ENCODE data around the gene VTCN1. TPM values are rescaled to one million over a fixed set of nuclear protein-coding genes. Genes with fewer than 3 reads are reported as not detected.
"Not testable (repeated sequence)": the region's sequence is repeated elsewhere in the genome, so short reads cannot be mapped to it uniquely, and the experiment has no call there.

Gene VTCN1
- total RNA-seq, 2 donors from 2014 or later: not detected

DNA sequence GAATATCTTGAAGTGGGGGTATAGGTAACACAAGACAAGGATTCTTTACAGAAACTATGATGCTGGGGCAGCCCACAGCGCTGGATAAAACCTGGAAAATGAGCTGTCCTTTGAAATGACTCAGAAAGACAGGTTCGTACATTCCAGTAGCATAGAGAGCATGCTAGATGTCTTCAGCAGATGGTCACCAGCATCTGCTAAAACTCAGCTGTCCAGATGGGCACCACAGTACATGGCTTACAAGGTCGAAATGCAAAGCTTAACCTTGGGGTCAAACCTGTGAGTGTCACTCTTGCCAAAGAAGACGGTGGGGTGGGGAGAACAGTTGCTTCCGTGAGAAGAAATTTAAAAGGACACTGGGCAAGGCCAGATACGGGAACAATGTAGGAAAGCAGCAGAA is 47.9 kb downstream of the VTCN1 start:
- Histone ChIP-seq H3K4me3 (ENCODE audit: low read length) (no peak overlapping the region), H3K36me3 (ENCODE audit: control insufficient read depth, insufficient read depth, low read length) (no peaks in the 10 kb centered on the region), H3K27ac (ENCODE audit: low read depth, low read length) (no peak overlapping the region), H3K27me3 (ENCODE audit: control insufficient read depth, insufficient read depth, low read length, poor library complexity, severe bottlenecking) (no peaks in the 10 kb centered on the region), H3K9me3 (ENCODE audit: control insufficient read depth, low read length) (peaks cover 4% of the 10 kb centered on the region), H3K9ac (ENCODE audit: extremely low read depth, low read length, poor library complexity, severe bottlenecking) (no peak overlapping the region), H3K4me1 (ENCODE audit: control insufficient read depth, insufficient read depth, low read length) (no peaks in the 10 kb centered on the region)
- Mint-ChIP-seq H3K9me3 (peaks cover 17% of the 10 kb centered on the region), H3K27ac (no peak overlapping the region), H3K36me3 (ENCODE audit: low read depth) (peaks cover 4% of the 10 kb centered on the region), H3K4me1 (peaks cover 20% of the 10 kb centered on the region), H3K4me3 (no peak overlapping the region), H3K27me3 (ENCODE audit: insufficient read depth) (no peaks in the 10 kb centered on the region)
- TF ChIP-seq, protein P1, sequence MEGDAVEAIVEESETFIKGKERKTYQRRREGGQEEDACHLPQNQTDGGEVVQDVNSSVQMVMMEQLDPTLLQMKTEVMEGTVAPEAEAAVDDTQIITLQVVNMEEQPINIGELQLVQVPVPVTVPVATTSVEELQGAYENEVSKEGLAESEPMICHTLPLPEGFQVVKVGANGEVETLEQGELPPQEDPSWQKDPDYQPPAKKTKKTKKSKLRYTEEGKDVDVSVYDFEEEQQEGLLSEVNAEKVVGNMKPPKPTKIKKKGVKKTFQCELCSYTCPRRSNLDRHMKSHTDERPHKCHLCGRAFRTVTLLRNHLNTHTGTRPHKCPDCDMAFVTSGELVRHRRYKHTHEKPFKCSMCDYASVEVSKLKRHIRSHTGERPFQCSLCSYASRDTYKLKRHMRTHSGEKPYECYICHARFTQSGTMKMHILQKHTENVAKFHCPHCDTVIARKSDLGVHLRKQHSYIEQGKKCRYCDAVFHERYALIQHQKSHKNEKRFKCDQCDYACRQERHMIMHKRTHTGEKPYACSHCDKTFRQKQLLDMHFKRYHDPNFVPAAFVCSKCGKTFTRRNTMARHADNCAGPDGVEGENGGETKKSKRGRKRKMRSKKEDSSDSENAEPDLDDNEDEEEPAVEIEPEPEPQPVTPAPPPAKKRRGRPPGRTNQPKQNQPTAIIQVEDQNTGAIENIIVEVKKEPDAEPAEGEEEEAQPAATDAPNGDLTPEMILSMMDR (conservative IDR thresholded peaks at IDR 0.05): no peak
- WGBS, 2 experiments (ENCODE audit: insufficient coverage in 1 of 2, insufficient read length in 1 of 2): 89 to 93% methylated on average over 6 of the region's 6 CpGs
- no peak for DNase-seq

DNA sequence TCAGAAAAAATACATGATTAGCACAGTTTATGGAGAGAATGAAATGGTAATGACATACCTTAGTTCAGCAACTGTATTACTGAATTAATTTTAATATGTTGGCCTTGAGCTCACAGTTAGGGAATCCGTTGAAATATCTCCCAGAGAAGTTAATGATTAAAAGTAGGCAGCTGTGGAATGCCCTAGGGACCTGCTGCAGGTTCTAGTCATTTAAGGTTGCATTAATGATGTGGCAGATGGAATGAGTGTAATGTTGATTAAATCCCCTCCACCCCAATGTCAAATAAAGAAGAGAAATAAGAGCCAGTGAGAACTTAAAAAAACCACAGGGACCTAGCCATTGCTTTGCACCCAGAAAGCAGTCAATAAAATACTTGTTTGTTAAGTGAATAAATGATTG is 48.8 kb downstream of the VTCN1 start:
- H3K4me3 Mint-ChIP-seq: no peak overlapping the region

DNA sequence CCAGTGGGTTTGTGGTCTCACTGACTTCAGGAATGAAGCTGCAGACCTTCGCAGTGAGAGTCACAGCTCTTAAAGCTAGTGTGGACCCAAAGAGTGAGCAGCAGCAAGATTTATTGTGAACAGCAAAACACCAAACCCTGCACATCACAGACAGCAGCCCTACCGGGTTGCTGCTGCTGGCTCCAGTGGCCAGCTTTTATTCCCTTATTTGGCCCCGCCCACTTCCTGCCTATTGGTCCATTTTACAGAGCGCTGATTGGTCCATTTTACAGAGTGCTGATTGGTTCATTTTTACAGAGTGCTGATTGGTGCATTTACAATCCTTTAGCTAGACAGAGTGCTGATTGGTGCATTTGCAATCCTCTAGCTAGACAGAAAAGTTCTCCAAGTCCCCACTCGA is 59.4 kb downstream of the VTCN1 start:
- not testable (repeated sequence) for H3K4me3 Mint-ChIP-seq; H3K9me3 ChIP-seq (ENCODE audit: control insufficient read depth, low read length); H3K27me3 Mint-ChIP-seq (ENCODE audit: insufficient read depth); H3K9ac ChIP-seq (ENCODE audit: extremely low read depth, low read length, poor library complexity, severe bottlenecking); H3K36me3 ChIP-seq (ENCODE audit: control insufficient read depth, insufficient read depth, low read length); H3K27ac Mint-ChIP-seq; H3K4me3 ChIP-seq (ENCODE audit: low read length); H3K4me1 ChIP-seq (ENCODE audit: control insufficient read depth, insufficient read depth, low read length); H3K4me1 Mint-ChIP-seq; H3K36me3 Mint-ChIP-seq (ENCODE audit: low read depth); H3K27me3 ChIP-seq (ENCODE audit: control insufficient read depth, insufficient read depth, low read length, poor library complexity, severe bottlenecking); DNase-seq; H3K27ac ChIP-seq (ENCODE audit: low read depth, low read length)
- H3K9me3 Mint-ChIP-seq: peaks cover 10% of the 10 kb centered on the region
- WGBS, 2 experiments (ENCODE audit: insufficient coverage in 1 of 2, insufficient read length in 1 of 2): 89 to 95% methylated on average over 5 of the region's 5 CpGs

More for the DNA sequence above, 48.8 kb downstream of the VTCN1 start:
- peaks cover 20% of the 10 kb centered on the region for H3K4me1 Mint-ChIP-seq
- Histone ChIP-seq H3K27ac (ENCODE audit: low read depth, low read length) (no peak overlapping the region), H3K9me3 (ENCODE audit: control insufficient read depth, low read length) (peaks cover 4% of the 10 kb centered on the region), H3K27me3 (ENCODE audit: control insufficient read depth, insufficient read depth, low read length, poor library complexity, severe bottlenecking) (no peaks in the 10 kb centered on the region), H3K36me3 (ENCODE audit: control insufficient read depth, insufficient read depth, low read length) (no peaks in the 10 kb centered on the region), H3K9ac (ENCODE audit: extremely low read depth, low read length, poor library complexity, severe bottlenecking) (no peak overlapping the region), H3K4me3 (ENCODE audit: low read length) (no peak overlapping the region), H3K4me1 (ENCODE audit: control insufficient read depth, insufficient read depth, low read length) (no peaks in the 10 kb centered on the region)
- no peaks in the 10 kb centered on the region for H3K27me3 Mint-ChIP-seq (ENCODE audit: insufficient read depth)
- 88 to 100% methylated on average over 1 of the region's 1 CpG for WGBS, 2 experiments (ENCODE audit: insufficient coverage in 1 of 2, insufficient read length in 1 of 2)
- no peak for DNase-seq
- peaks cover 4% of the 10 kb centered on the region for H3K36me3 Mint-ChIP-seq (ENCODE audit: low read depth)
- H3K9me3 Mint-ChIP-seq: peaks cover 24% of the 10 kb centered on the region
- H3K27ac Mint-ChIP-seq: no peak overlapping the region
- TF ChIP-seq, protein P1 (conservative IDR thresholded peaks at IDR 0.05): no peak

DNA sequence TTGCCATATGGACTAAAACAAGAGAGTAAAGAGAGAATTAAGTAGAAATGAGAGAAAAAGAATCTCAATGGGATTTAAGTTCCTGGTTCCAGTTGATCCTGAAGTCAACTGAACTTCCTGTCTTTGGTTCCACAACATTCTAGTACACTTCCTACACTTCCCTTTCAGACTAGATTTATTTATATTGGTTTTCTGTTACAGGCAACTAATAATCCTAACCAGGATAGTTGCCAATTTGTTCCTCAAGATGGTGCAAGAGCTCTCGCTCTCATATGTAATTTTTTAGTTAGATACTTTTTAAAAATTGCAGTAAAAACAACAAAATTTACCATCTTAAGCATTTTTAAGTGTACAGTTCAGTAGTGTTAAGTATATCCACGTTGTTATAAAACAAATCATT is 60.4 kb downstream of the VTCN1 start:
- Histone ChIP-seq H3K4me1 (ENCODE audit: control insufficient read depth, insufficient read depth, low read length) (no peaks in the 10 kb centered on the region), H3K4me3 (ENCODE audit: low read length) (no peak overlapping the region), H3K9me3 (ENCODE audit: control insufficient read depth, low read length) (peaks cover 9% of the 10 kb centered on the region), H3K9ac (ENCODE audit: extremely low read depth, low read length, poor library complexity, severe bottlenecking) (no peak overlapping the region), H3K27me3 (ENCODE audit: control insufficient read depth, insufficient read depth, low read length, poor library complexity, severe bottlenecking) (no peaks in the 10 kb centered on the region), H3K36me3 (ENCODE audit: control insufficient read depth, insufficient read depth, low read length) (no peaks in the 10 kb centered on the region), H3K27ac (ENCODE audit: low read depth, low read length) (no peak overlapping the region)
- H3K4me1 Mint-ChIP-seq: peaks cover 10% of the 10 kb centered on the region
- H3K27ac Mint-ChIP-seq: no peak overlapping the region
- H3K27me3 Mint-ChIP-seq (ENCODE audit: insufficient read depth): no peaks in the 10 kb centered on the region
- DNase-seq: no peak
- no peaks in the 10 kb centered on the region for H3K36me3 Mint-ChIP-seq (ENCODE audit: low read depth)
- H3K4me3 Mint-ChIP-seq: no peak overlapping the region
- 88 to 100% methylated on average over 1 to 2 of the region's 2 CpGs for WGBS, 2 experiments (ENCODE audit: insufficient coverage in 1 of 2, insufficient read length in 1 of 2)
- TF ChIP-seq, protein P1 (conservative IDR thresholded peaks at IDR 0.05): peak; percentile 46
- peaks cover 10% of the 10 kb centered on the region for H3K9me3 Mint-ChIP-seq

Data from endodermal cell (in vitro differentiated cells).